ENCODE measurements around the gene GIT1.

Gene GIT1

GRCh38 chr17:29592850-29593551, 3.6 kb upstream of the GIT1 start, which contains the start of gene ANKRD13B:
Gene ANKRD13B, plus strand, starts transcription at chr17:29593132. Its CDS starts 490 bp downstream, at chr17:29593622.
- DNase-seq, result no peak

DNA sequence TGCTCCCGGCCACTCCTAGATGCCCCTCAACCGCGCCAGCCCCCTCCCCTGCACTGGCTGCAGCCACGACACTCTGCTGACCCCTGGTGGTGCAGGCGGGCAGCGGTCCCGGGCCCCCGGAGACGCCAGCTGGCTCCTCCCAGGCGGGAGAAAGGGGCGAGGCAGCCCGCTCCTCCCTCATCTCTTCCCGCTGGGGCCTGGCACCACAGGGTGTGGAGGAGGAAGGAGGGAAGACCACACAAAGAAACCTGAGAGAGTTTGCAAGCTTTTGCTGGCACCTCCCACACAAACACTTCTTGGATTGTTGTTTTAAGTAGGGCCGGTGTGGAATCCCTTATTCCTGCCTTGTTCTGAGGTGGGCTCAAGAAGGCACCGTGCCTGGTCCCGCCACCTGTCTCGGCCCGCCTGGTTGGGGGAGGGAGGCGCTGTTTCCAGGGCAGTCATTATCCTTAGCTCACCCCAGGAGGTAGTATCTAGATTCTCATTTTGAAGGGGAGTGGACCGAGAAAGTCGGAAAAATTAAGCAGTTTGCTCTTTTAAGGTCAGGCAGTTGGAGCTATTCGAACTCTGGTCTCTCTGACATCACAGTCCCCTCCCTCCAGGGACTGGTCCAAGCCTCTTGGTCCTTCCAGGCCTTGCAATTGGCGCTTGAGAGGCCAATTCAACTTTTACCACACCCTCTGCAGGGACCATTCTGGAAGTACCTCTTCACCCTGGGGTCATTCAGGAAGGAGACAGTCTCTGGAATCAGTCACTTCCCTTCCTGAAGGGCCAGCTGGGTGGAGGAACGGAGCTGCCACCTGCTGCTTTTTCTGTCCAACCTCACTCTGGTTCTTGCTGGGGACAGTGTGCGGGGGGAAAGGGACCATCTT, 2.5 kb upstream of the GIT1 start:
- DNase-seq, result peak; percentile 80

DNA sequence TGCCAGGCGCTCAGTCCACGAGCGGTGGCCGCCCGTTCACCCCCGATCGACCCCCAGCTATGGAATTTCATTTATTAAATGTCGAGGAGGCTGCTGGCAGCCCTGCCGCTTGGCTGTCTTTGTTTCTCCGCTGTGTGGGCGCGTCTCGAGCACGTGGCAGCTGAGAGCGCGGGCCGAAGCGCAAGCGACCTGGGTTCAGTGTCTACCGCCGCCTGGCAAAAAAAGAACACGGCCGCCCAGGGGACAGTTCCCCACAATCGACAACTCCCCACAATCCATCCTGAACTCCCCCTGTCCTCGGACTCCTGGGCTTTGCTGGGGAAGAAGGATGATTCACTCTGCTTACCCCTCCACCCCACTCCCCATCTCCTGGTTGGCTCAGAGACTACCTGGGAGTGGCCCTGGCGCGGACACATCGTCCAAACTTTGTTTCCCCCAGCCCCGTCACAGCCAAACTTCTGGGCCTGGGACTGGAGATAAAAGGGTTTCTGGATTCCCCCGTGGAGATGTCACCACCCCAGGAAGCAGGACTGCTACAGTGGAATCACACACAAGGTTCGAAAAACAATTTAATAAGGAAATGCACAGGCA, 1.8 kb upstream of the GIT1 start:
- DNase-seq, result peak; percentile 51

DNA sequence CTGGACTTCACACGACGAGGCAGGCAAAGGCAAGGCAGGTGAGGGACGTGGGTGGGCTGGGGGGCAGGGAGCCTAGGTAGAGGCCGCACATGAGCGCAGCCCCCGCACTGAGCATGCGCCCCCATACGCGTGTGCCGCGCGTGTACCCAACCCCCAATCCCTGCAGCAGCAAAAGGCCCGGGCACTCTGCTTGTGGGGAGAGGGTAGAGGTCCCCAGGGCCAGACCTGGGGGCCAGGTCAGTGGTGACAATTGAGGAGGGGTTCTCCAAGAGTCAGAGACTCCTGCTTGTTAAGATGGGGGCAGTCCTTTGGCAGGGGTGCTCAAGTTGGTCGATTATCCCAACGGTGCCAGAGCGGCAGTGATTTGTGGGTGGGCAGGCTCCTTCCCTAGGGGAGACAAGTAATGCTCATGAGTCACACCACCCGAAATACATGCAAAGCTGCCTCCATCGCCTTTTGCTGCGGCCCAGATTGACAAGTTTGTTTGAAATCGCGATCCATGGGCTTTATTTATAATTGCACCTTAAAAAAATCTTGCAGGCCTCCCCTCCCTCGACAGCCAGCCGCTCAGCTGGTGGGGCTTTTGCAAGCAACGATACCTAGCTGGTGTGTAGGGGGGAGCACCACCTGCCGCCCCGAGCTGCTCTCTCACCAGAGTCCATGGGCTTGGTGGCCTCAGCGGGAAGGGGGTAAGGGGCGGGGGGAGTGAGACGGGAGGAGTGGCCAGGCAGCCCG, 1.1 kb upstream of the GIT1 start:
- DNase-seq, result peak; percentile 16

DNA sequence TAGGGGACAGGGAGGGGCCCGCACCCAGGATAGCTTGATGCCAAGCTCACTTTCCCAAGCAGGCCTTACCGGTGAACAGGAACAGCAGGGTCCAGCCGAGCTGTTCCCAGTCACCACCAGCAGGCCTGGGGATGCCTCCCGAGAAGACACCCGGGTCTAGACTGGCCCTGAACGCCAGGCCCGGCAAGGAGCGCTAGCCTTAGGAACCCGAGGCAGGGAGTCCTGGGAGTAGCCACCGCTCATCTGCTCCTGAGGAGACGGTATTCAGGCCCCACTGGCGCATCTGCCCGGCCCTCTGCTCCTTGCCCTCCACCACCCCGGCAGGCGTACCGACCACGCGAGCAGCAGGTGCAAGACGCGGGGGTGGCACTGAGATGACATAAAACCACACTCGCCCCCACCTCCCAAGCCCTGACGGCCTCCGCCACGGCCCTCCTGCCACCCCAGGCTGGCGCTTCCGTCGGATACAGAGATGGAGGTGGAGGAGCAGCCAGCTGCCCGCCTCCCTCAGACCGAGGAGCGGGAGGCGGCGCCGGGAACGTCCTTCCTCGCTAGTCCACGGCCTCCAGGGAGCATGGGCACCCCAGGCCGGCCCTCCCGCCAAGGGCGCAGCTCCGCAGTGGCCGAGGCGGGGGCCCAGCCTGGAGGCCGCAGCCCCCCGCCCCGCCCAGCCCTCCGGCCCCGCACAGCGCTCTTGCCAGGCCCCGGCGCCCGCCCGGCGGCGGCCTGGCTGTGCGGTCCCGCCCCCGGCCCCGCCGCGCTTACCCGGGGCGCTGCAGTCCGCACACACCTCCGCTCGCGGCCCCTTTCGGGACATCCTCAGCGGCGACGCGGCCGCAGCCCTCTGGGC, 661 bp downstream of the GIT1 start:
- DNase-seq, result peak; percentile 25

GRCh38 chr17:29588017-29588561, 1.4 kb downstream of the GIT1 start:
- DNase-seq, result no peak

GRCh38 chr17:29587591-29587990, 1.9 kb downstream of the GIT1 start:
- no peak for DNase-seq

- no peak for DNase-seq
Measured at GRCh38 chr17:29586676-29587469, 2.6 kb downstream of the GIT1 start.

DNA sequence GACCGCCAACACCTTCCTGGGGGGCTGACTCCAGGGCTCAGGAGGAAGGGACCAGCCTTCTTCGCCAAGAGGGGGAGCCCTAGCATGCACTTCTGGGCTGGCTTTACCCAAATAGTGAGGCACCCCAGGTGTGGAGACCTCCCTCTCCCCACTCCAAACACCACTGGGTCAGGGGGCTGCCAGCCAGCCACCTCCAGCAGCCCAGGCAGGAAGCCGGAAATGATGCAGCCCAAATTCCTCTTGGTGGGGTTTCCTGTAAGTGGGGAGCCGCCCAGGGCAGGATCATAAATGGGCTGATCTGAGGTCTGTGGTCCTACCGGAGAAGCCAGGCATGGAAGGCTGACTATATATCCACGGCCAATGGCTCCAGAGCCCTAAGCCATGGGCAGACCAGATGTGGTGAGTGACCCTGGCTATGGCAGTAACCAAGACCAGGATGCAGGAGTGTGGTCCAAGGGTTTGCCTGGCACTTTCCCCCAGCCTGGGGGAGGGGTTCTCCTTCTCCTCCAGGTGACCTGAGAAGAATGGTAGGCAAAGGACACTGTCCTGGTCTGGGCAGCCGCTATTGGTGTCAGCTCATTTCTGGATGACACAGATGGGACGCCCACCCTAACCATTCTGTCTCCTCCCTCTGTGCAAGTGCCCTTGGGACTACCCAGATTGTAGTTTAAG, 4.2 kb downstream of the GIT1 start:
- DNase-seq, result no peak

DNA sequence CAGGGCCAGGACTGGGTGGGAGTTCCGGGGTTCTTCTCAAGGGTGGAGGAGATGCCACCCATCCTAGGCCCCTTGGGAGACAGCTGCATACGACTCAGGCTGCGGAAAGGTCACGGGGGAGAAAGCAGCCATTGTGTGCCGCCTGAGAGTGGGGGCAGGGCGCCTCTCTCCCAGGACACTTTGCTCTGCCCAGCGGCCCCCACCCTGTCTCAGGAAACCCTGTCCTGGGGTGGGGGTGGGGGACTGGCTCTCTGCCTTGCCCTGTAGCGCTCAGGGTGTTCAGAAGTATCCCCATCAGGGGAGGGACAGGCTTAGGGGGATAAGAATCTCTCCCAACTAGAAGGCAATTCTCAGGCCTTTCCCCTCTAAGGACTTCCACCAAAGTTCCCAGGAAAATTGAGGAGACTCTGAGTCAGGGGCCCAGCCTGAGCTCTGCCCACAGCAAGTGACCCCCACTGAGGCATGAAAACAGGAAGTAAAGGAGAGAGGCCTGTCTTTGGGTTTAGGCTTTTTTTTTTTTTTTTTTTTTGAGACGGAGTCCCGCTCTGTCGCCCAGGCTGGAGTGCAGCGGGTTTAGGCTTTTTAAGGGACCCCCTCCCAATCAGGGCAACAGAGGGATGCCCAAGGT, 4.9 kb downstream of the GIT1 start:
- DNase-seq, result no peak

DNA sequence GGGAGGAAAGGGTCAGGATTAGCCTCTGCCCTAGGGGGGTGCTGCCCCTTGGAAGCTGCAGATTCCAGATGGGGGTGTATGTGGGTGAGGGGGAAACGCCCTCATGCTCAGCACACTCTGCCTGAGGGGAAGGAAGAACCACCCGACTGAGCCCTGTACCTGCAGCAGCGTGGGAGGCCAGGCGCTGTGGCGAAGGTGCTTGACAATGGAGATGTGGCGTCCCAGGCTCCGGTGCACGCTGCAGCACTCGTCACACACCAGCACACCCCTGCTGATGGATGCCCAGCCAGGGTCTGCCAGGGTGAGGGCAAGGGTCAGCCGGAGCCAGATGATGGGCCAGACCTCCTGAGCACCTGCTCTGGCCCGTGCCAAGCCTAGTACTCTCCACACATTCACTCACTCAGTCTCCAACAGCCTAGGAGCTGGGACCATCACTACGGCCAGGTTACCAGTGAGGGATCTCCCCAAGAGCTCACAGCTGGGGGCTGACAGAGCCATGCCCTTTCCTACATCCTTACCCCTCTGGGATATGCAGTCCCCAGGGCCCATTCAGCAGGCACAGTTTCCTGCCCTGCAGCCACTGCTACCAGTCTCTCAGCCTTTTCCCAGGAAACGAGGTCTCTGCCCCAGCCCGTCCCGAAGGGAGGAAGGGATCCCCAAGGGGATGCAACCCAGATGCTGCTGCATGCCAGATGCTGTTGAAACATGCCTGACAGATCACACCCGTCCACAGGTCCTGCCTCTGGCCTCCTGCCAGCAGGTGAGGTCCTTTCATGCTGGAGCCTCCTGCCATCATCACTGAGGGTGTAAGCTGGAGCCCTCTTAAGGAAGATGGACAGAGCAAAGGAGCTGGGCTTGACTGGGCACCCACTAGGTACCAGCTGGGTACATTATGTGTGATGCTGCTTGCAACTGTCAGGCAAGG, 5.9 kb downstream of the GIT1 start:
- DNase-seq, result no peak

DNA sequence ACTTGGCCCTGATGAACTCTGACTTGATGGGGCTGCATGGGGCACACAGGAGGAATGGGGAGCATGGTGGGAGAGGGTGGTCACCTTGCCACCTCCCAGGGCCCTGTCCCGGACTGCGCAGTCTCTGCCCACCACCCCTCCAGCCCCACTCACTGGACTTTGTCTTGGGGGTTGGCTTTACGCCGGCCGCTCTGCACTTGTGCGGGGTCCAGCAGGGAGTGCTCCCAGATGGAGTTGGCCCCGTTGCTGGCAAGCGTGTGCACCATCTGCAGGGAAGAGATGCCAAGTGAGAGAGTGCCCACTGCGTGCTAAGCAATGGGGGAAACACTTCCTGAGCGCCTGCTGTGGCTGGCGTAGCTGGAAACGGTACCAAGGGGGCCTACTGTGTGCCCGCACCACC, 6.7 kb downstream of the GIT1 start:
- no peak for DNase-seq

DNA sequence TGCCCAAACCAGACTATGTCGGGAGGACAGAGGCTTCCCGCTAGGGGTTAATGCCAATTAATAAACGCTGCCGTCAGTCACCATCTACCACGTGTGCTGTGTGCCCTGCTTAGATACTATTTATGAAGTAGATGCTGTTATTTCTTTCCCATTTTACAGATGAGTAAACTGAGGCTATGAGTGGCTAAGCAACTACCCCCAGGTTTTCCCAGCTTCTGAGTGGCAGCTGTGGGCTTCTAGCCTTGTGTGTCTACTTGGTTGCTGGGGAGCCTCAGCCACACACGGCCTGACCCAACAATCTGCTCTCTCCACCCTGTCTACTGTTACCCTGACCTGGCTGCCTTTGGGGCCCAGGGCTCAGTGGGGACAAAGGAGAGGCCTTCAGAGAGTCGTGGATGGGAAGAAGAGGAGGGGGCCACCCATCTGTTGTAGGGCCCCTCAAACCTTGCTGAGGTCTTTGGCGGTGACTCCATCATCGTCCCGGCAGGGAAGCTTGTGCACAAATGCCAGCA, 7.1 kb downstream of the GIT1 start:
- no peak for DNase-seq

DNA sequence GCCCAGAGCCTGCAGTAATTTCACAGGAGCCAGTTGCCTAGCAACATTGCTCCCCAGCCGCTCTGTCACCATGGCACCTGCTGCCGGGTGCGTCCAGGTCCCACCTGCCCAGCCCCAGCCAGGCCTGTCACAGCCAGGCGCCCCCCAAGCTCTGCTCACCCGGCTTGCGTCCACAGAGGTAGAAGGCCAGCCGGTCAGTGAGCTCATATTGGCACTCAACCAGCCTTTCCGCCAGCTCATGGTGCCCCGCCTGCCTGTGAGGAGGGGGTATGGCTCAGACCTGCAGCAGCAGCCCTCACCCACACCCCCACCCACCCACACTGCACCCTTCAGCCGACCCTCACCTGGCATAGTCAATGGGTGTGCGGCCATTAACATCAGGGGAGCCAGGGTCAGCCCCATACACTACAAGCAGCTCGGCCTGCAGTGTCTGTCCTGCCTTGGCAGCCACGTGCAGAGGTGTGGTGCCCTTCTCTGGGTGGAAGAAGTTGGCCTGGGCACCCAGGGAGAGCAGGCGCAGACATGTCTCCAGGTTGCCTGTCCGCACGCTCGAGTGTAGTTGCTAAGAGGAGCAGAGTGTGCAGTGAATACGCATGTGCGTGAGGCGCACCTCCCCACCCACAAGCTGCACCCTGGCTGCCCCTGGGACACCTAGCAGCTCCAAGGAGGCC, 7.7 kb downstream of the GIT1 start:
- DNase-seq, result no peak

GRCh38 chr17:29579866-29580771, 9.3 kb downstream of the GIT1 start:
- DNase-seq, result peak; percentile 87

- DNase-seq, result no peak
Measured at GRCh38 chr17:29578626-29579485, 10.6 kb downstream of the GIT1 start.
